Activated CD4-positive, alpha-beta T cell treated with anti-CD3 and anti-CD28 coated beads, Interleukin-2, amount 10 ng/mL, durations not matched to agents 7 days and 5 days (primary cell): ENCODE data around the gene KIAA1328. TPM values are rescaled to one million over a fixed set of nuclear protein-coding genes. Genes with fewer than 3 reads are reported as not detected.
"Not testable (repeated sequence)": the region's sequence is repeated elsewhere in the genome, so short reads cannot be mapped to it uniquely, and the experiment has no call there.

ENCODE experiments used
- CTCF ChIA-PET: fragments of 350-600 bp; sonication (Branson Sonifier 250); formaldehyde crosslinking; loops from one replicate; lab custom pipeline; 2021; ENCODE audit warnings: antibody characterized with exemption; lab: Charles Lee
- POLR2A ChIA-PET: fragments of 350-600 bp; sonication (Branson Sonifier 250); formaldehyde crosslinking; loops from one replicate; lab custom pipeline; 2021; ENCODE audit warnings: antibody characterized with exemption; lab: Charles Lee
- DNase-seq: peaks from one replicate; pipeline ENCODE4 v3.0.0-alpha.2; 2020
- H3K27ac Mint-ChIP-seq: one replicate; pipeline ENCODE4 v1.8.0; 2021; ENCODE audit warnings: mild to moderate bottlenecking, moderate library complexity, mixed read lengths
- H3K27me3 Mint-ChIP-seq: one replicate; pipeline ENCODE4 v1.8.0; 2021; ENCODE audit warnings: mixed read lengths
- H3K36me3 Mint-ChIP-seq: one replicate; pipeline ENCODE4 v1.8.0; 2021; ENCODE audit warnings: low read depth, mixed read lengths
- H3K4me1 Mint-ChIP-seq: one replicate; pipeline ENCODE4 v1.8.0; 2021; ENCODE audit warnings: mixed read lengths
- H3K4me3 Mint-ChIP-seq: one replicate; pipeline ENCODE4 v1.8.0; 2021; ENCODE audit warnings: mild to moderate bottlenecking, moderate library complexity, mixed read lengths
- H3K9me3 Mint-ChIP-seq: one replicate; pipeline ENCODE4 v1.8.0; 2021; ENCODE audit warnings: mixed read lengths
- total RNA-seq, 2 experiments: library from RNA; stranded (reverse); gene quantifications; one replicate each; pipeline ENCODE4 v1.2.3, GENCODE V29; 2021

KIAA1328 gene
- total RNA-seq, 2 experiments from 2014 or later = 7.0 to 8.1 TPM

- no peak overlapping the region for H3K27ac Mint-ChIP-seq
- H3K4me3 Mint-ChIP-seq = no peak overlapping the region
- POLR2A ChIA-PET = no interaction called here
- CTCF ChIA-PET = no interaction called here
- peaks cover 7% of the 10 kb centered on the region for H3K9me3 Mint-ChIP-seq
- H3K36me3 Mint-ChIP-seq = peaks cover 19% of the 10 kb centered on the region
- DNase-seq = no peak
- no peaks in the 10 kb centered on the region for H3K27me3 Mint-ChIP-seq
- H3K4me1 Mint-ChIP-seq = no peaks in the 10 kb centered on the region
Measured at GRCh38 chr18:36856815-36857214, 27.9 kb downstream of the KIAA1328 start.

DNA sequence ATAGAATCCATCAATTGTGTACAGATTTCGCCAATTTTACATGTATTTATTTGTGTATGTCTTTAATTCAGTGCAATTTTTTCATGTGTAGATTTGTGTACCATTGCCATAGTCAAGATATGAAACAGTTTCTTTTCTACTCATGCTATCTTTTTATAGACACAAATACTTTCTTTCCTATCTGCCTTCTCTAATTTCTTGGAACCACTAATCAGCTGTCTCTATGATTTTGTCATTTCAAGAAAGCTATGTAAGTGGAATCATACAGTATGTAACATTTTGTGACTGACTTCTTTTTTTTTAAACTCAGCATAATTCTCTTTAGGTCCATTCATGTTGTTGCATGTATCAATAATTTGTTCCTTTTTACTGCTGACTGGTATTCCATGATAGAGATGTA, 33.3 kb downstream of the KIAA1328 start:
- Mint-ChIP-seq H3K4me1 (peaks cover 1% of the 10 kb centered on the region), H3K27me3 (no peaks in the 10 kb centered on the region), H3K4me3 (no peak overlapping the region), H3K27ac (no peak overlapping the region), H3K36me3 (peaks cover 4% of the 10 kb centered on the region), H3K9me3 (no peaks in the 10 kb centered on the region)
- no peak for DNase-seq
- ChIA-PET POLR2A (no interaction called here), CTCF (no interaction called here)

DNA sequence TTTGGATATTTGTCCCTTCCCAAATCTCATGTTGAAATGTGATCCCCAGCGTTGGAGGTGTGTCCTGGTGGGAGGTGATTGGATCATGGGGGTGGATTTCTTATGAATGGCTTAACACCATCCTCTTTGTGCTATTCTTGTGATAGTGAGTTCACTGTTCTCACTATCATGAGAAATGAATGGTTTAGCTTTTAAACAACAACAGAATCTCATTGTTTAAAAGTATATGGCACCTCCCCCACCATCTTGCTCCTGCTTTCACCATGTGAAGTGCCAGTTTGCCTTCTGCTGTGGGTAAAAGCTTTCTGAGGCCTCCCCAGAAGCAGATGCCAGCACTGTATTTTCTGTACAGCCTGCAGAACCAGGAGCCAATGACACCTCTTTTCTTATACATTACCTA, 38.1 kb downstream of the KIAA1328 start:
- H3K36me3 Mint-ChIP-seq = peaks cover 4% of the 10 kb centered on the region
- no peaks in the 10 kb centered on the region for H3K9me3 Mint-ChIP-seq
- no peaks in the 10 kb centered on the region for H3K27me3 Mint-ChIP-seq
- ChIA-PET CTCF (no interaction called here), POLR2A (no interaction called here)
- H3K4me1 Mint-ChIP-seq = peaks cover 1% of the 10 kb centered on the region
- no peak overlapping the region for H3K27ac Mint-ChIP-seq
- DNase-seq = no peak
- H3K4me3 Mint-ChIP-seq = no peak overlapping the region

GRCh38 chr18:36871801-36872200, 42.9 kb downstream of the KIAA1328 start:
- peaks cover 7% of the 10 kb centered on the region for H3K9me3 Mint-ChIP-seq
- no peak overlapping the region for H3K27ac Mint-ChIP-seq
- CTCF ChIA-PET = no interaction called here
- H3K4me1 Mint-ChIP-seq = no peaks in the 10 kb centered on the region
- peaks cover 2% of the 10 kb centered on the region for H3K36me3 Mint-ChIP-seq
- POLR2A ChIA-PET = no interaction called here
- no peak overlapping the region for H3K4me3 Mint-ChIP-seq
- DNase-seq = no peak
- H3K27me3 Mint-ChIP-seq = no peaks in the 10 kb centered on the region

- H3K9me3 Mint-ChIP-seq = peaks cover 7% of the 10 kb centered on the region
- no peak overlapping the region for H3K27ac Mint-ChIP-seq
- CTCF ChIA-PET = no interaction called here
- no peak for DNase-seq
- no peaks in the 10 kb centered on the region for H3K27me3 Mint-ChIP-seq
- POLR2A ChIA-PET = no interaction called here
- H3K36me3 Mint-ChIP-seq = peaks cover 2% of the 10 kb centered on the region
- H3K4me1 Mint-ChIP-seq = no peaks in the 10 kb centered on the region
- no peak overlapping the region for H3K4me3 Mint-ChIP-seq
Measured at GRCh38 chr18:36872329-36872728, 43.4 kb downstream of the KIAA1328 start.

DNA sequence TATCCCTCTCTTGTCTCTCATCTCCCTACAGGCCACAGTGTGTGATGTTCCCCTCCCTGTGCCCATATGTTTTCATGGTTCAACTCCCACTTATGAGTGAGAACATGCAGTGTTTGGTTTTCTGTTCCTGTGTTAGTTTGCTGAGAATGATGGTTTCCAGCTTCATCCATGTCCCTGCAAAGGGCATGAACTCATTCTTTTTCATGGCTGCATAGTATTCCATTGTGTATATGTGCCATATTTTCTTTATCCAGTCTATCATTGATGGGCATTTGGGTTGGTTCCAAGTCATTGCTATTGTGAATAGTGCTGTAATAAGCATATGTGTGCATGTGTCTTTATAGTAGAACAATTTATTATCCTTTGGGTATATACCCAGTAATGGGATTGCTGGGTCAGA, 44.9 kb downstream of the KIAA1328 start:
- H3K9me3 Mint-ChIP-seq = peaks cover 13% of the 10 kb centered on the region
- H3K27me3 Mint-ChIP-seq, H3K36me3 Mint-ChIP-seq, H3K4me3 Mint-ChIP-seq, DNase-seq, H3K27ac Mint-ChIP-seq, CTCF ChIA-PET, POLR2A ChIA-PET, H3K4me1 Mint-ChIP-seq: not testable (repeated sequence)

GRCh38 chr18:36879796-36880195, 50.9 kb downstream of the KIAA1328 start:
- H3K4me1 Mint-ChIP-seq, H3K4me3 Mint-ChIP-seq, H3K27ac Mint-ChIP-seq, H3K36me3 Mint-ChIP-seq, H3K27me3 Mint-ChIP-seq, CTCF ChIA-PET, POLR2A ChIA-PET, DNase-seq: not testable (repeated sequence)
- H3K9me3 Mint-ChIP-seq = peaks cover 14% of the 10 kb centered on the region

- peaks cover 4% of the 10 kb centered on the region for H3K4me1 Mint-ChIP-seq
- DNase-seq = no peak
- ChIA-PET CTCF (no interaction called here), POLR2A (no interaction called here)
- no peaks in the 10 kb centered on the region for H3K9me3 Mint-ChIP-seq
- H3K36me3 Mint-ChIP-seq = peaks cover 3% of the 10 kb centered on the region
- H3K27me3 Mint-ChIP-seq = no peaks in the 10 kb centered on the region
- H3K4me3 Mint-ChIP-seq = no peak overlapping the region
- no peak overlapping the region for H3K27ac Mint-ChIP-seq
Measured at GRCh38 chr18:36885981-36886380, 57.1 kb downstream of the KIAA1328 start.

- POLR2A ChIA-PET = no interaction called here
- H3K4me1 Mint-ChIP-seq = peaks cover 4% of the 10 kb centered on the region
- H3K9me3 Mint-ChIP-seq = no peaks in the 10 kb centered on the region
- no peaks in the 10 kb centered on the region for H3K27me3 Mint-ChIP-seq
- DNase-seq = no peak
- H3K27ac Mint-ChIP-seq = no peak overlapping the region
- CTCF ChIA-PET = no interaction called here
- H3K36me3 Mint-ChIP-seq = peaks cover 3% of the 10 kb centered on the region
- H3K4me3 Mint-ChIP-seq = no peak overlapping the region
Measured at GRCh38 chr18:36887114-36887513, 58.2 kb downstream of the KIAA1328 start.

DNA sequence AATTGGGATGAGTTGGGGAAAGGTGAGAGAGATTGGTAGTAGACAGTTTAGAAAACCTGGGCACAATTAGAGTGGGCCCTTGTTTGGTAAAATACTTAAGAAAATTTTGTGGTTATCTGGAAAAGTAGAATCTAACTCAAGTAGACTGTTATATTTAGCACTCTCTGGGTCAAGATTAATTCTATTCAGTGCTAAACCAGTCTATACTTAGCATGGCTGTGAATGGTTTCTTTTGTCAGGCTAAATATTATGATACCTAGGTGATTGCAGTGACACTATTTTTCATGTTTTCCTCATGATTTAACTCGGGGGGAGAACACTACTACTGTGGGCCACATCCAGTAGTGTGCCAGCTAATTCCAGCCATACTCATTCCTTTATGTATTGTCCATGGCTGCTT, 58.9 kb downstream of the KIAA1328 start:
- ChIA-PET CTCF (no interaction called here), POLR2A (no interaction called here)
- Mint-ChIP-seq H3K27me3 (no peaks in the 10 kb centered on the region), H3K9me3 (no peaks in the 10 kb centered on the region), H3K4me1 (peaks cover 4% of the 10 kb centered on the region), H3K4me3 (no peak overlapping the region), H3K27ac (no peak overlapping the region), H3K36me3 (peaks cover 3% of the 10 kb centered on the region)
- DNase-seq = no peak

DNA sequence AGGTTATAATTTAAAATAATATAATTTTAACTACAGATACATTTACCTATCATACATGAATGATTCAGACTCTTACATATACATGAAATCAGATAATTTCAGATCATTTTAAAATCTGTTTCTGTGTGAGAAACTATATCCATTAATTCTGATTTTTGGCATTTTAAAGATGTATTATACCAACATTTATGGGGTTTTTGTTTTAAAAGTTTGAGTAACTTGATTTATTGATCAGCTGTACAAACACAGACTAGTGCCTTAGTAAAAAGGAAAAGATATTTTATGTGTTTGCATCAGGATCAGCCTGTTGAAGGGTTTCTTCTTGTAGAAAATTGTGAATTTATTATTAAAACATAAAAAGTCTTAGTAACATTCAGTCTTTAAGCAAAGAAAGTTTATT, 59.9 kb downstream of the KIAA1328 start:
- H3K9me3 Mint-ChIP-seq = no peaks in the 10 kb centered on the region
- peaks cover 3% of the 10 kb centered on the region for H3K36me3 Mint-ChIP-seq
- ChIA-PET CTCF (no interaction called here), POLR2A (no interaction called here)
- H3K27ac Mint-ChIP-seq = no peak overlapping the region
- H3K4me1 Mint-ChIP-seq = peaks cover 4% of the 10 kb centered on the region
- DNase-seq = no peak
- H3K4me3 Mint-ChIP-seq = no peak overlapping the region
- H3K27me3 Mint-ChIP-seq = no peaks in the 10 kb centered on the region

DNA sequence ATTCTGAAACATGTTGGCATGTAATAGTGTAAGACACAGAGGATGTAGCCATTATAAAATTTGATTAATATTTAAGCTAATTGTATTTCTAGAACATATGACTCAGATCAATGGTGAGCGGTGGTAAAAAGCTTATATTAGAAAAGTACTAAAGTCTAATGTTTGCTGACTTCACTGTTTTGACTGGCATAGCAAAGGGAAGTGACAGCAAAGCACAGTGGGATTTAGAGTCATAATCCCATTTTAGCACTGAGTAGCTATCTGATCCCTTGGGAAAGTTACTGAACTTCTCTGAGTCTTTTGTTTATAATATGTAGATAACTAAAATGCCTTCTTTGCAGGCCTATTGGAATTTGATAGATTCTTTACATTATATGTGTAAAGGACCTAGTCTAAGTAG, 60.4 kb downstream of the KIAA1328 start:
- Mint-ChIP-seq H3K27me3 (no peaks in the 10 kb centered on the region), H3K9me3 (no peaks in the 10 kb centered on the region), H3K4me3 (no peak overlapping the region), H3K36me3 (peaks cover 3% of the 10 kb centered on the region), H3K4me1 (peaks cover 4% of the 10 kb centered on the region), H3K27ac (no peak overlapping the region)
- ChIA-PET POLR2A (no interaction called here), CTCF (no interaction called here)
- DNase-seq = no peak

GRCh38 chr18:36889742-36890141, 60.8 kb downstream of the KIAA1328 start:
- H3K27me3 Mint-ChIP-seq = no peaks in the 10 kb centered on the region
- H3K9me3 Mint-ChIP-seq = no peaks in the 10 kb centered on the region
- CTCF ChIA-PET = no interaction called here

DNA sequence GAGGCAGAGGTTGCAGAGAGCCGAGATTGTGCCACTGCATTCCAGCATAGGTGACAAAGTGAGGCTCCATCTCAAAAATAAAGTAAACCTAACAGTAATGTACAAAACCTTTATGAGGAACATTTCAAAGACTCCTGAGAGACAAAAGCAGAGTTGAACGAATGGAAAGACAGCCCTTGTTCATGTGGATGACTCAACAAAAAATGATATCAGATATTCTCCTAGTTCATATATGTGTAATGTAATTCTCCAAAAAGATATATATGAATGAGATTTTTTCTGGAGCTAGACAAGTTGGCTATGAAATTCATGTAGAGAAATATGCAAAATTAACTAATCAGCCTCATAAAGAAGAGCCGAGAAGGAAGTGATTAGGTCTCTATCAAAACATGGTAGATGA, 61.7 kb downstream of the KIAA1328 start:
- no peaks in the 10 kb centered on the region for H3K9me3 Mint-ChIP-seq
- ChIA-PET CTCF (no interaction called here), POLR2A (no interaction called here)
- H3K27me3 Mint-ChIP-seq = no peaks in the 10 kb centered on the region
- peaks cover 4% of the 10 kb centered on the region for H3K4me1 Mint-ChIP-seq
- H3K27ac Mint-ChIP-seq = no peak overlapping the region
- H3K36me3 Mint-ChIP-seq = peaks cover 3% of the 10 kb centered on the region
- H3K4me3 Mint-ChIP-seq = no peak overlapping the region
- no peak for DNase-seq

More at GRCh38 chr18:36889742-36890141, 60.8 kb downstream of the KIAA1328 start:
- no peak for DNase-seq
- Mint-ChIP-seq H3K27ac (no peak overlapping the region), H3K4me3 (no peak overlapping the region), H3K36me3 (peaks cover 3% of the 10 kb centered on the region), H3K4me1 (peaks cover 4% of the 10 kb centered on the region)
- POLR2A ChIA-PET = no interaction called here
